ENCODE measurements around the gene TMTC1.

Gene TMTC1

GRCh38 chr12:29754235-29755189 is 29.2 kb downstream of the TMTC1 start:
- POLR2A ChIA-PET, result no interaction called here
- CTCF ChIA-PET, result interaction anchor here (1.6 kb wide), 1 partner anchor 9 kb away, joined by 3 read pairs; no protein-coding TSS in a partner anchor
- TF ChIP-seq CTCF (IDR thresholded peaks at IDR 0.05; ENCODE audit: control extremely low read depth, extremely low read depth, low read depth, missing control alignments), result no peak
- DNase-seq (ENCODE audit: extremely low spot score), result no peak

- DNase-seq (ENCODE audit: extremely low spot score), result no peak
- CTCF ChIA-PET, result interaction anchor here (1.0 to 1.3 kb wide), 2 partner anchors 11 to 14 kb away, joined by 3 to 5 read pairs; no protein-coding TSS in a partner anchor
- TF ChIP-seq CTCF (IDR thresholded peaks at IDR 0.05; ENCODE audit: control extremely low read depth, extremely low read depth, low read depth, missing control alignments), result no peak
- POLR2A ChIA-PET, result no interaction called here
Observed at GRCh38 chr12:29752121-29752520, 31.6 kb downstream of the TMTC1 start.

GRCh38 chr12:29751676-29752075 is 32.1 kb downstream of the TMTC1 start:
- ChIA-PET CTCF (interaction anchor here (1.0 kb wide), 1 partner anchor 15 kb away, joined by 3 read pairs; no protein-coding TSS in a partner anchor), POLR2A (no interaction called here)
- DNase-seq (ENCODE audit: extremely low spot score), result no peak
- TF ChIP-seq CTCF (IDR thresholded peaks at IDR 0.05; ENCODE audit: control extremely low read depth, extremely low read depth, low read depth, missing control alignments), result no peak

GRCh38 chr12:29750928-29751220 is 32.9 kb downstream of the TMTC1 start:
- CTCF ChIA-PET, result no interaction called here
- no peak for DNase-seq (ENCODE audit: extremely low spot score)
- no peak for TF ChIP-seq CTCF (IDR thresholded peaks at IDR 0.05; ENCODE audit: control extremely low read depth, extremely low read depth, low read depth, missing control alignments)
- POLR2A ChIA-PET, result no interaction called here

GRCh38 chr12:29750131-29750927 is 33.4 kb downstream of the TMTC1 start:
- POLR2A ChIA-PET, result no interaction called here
- no peak for TF ChIP-seq CTCF (IDR thresholded peaks at IDR 0.05; ENCODE audit: control extremely low read depth, extremely low read depth, low read depth, missing control alignments)
- DNase-seq (ENCODE audit: extremely low spot score), result no peak
- CTCF ChIA-PET, result no interaction called here

- ChIA-PET POLR2A (no interaction called here), CTCF (interaction anchor here (1.1 to 1.7 kb wide), 2 partner anchors 27 to 144 kb away, joined by 3 to 4 read pairs; no protein-coding TSS in a partner anchor)
- DNase-seq (ENCODE audit: extremely low spot score), result no peak
- TF ChIP-seq CTCF (IDR thresholded peaks at IDR 0.05; ENCODE audit: control extremely low read depth, extremely low read depth, low read depth, missing control alignments), result no peak
Observed at GRCh38 chr12:29744365-29744764, 39.4 kb downstream of the TMTC1 start.
